Measurements from ENCODE around the gene ITGB3. TPM values are rescaled to one million over a fixed set of nuclear protein-coding genes. Genes with fewer than 3 reads are reported as not detected.

The ITGB3 gene
- total RNA-seq, 4 donors from 2014 or later = 7.9 to 26.3 (median 8.6) TPM

DNA sequence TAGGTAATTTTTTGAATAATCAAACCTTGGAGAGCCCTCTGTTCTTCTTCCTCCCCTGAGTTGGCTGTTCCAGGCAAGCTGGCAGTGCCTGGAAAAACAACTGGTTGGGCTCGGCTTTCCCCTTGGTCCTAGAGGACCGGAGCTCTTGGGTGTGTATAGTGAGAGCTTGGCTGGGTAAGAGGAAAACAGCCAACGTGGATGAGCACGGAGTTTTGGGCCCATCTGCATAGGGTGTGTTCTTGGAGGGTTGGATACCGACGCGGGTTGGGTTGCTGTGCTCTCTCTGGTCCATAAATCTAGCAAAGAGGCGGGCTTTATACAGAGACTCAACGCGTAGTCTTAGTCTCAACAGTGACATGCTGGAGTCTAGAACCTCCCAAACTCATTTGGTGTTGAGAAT, 23.2 kb downstream of the ITGB3 start:
- 52% methylated on average over 10 of the region's 10 CpGs; no CpG with 5 or more reads in 1 of the 2 donors for WGBS, 2 donors (ENCODE audit: low coverage in 1 of 2)
- H3K27me3 ChIP-seq = no peaks in the 10 kb centered on the region
- peak; percentile 58 for DNase-seq
- in situ Hi-C loops (cut with MboI; ENCODE audit: low pct_ligation_motif_present in 1 of 4, low pct_unique_long_range_greater_than_20kb in 1 of 4, low sequenced_read_pairs in 3 of 4) (no loop called here), intact Hi-C loops (cut with DNase I; ENCODE audit: low total_unique reads) (no loop called here)
- peaks cover 43 to 67% (median 51%) of the 10 kb centered on the region in 4 donors for H3K4me1 ChIP-seq
- peak overlapping the region; percentile 81 to 91 (median 86) for H3K27ac ChIP-seq
- no peaks in the 10 kb centered on the region for H3K36me3 ChIP-seq
- TF ChIP-seq POLR2AphosphoS5 (IDR thresholded peaks at IDR 0.05) = peak in 1 of 3 donors; percentile 11
- no peak for TF ChIP-seq POLR2A (IDR thresholded peaks at IDR 0.05)
- TF ChIP-seq EP300 (IDR thresholded peaks at IDR 0.05; ENCODE audit: low read depth) = no peak
- TF ChIP-seq, protein P1, sequence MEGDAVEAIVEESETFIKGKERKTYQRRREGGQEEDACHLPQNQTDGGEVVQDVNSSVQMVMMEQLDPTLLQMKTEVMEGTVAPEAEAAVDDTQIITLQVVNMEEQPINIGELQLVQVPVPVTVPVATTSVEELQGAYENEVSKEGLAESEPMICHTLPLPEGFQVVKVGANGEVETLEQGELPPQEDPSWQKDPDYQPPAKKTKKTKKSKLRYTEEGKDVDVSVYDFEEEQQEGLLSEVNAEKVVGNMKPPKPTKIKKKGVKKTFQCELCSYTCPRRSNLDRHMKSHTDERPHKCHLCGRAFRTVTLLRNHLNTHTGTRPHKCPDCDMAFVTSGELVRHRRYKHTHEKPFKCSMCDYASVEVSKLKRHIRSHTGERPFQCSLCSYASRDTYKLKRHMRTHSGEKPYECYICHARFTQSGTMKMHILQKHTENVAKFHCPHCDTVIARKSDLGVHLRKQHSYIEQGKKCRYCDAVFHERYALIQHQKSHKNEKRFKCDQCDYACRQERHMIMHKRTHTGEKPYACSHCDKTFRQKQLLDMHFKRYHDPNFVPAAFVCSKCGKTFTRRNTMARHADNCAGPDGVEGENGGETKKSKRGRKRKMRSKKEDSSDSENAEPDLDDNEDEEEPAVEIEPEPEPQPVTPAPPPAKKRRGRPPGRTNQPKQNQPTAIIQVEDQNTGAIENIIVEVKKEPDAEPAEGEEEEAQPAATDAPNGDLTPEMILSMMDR (IDR thresholded peaks at IDR 0.05) = no peak
- no peaks in the 10 kb centered on the region for H3K9me3 ChIP-seq
- H3K4me3 ChIP-seq = no peak overlapping the region

DNA sequence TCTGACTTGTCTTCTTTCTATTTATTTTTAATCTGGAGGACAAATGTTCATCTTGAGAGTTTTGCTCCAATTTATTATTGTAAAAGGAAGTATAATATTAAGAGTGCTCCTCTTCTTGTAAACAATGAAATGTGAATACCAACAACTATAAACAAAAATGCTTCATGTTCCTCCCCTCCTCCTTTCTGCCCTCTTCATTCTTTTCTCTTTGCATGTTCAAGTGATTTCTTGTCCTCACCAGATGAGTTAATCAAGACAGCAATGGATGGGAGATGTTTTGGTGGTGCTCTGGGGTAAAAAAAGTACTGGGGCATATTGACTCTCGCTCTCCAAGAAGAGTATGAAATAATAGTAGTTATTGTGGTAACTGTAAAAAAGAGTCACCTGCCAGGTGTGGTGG, 24.3 kb downstream of the ITGB3 start:
- H3K4me1 ChIP-seq = peaks cover 43 to 67% (median 51%) of the 10 kb centered on the region in 4 donors
- peak overlapping the region; percentile 81 to 91 (median 86) for H3K27ac ChIP-seq
- H3K9me3 ChIP-seq = no peaks in the 10 kb centered on the region
- H3K27me3 ChIP-seq = no peaks in the 10 kb centered on the region
- 86 to 100% methylated on average over 1 of the region's 1 CpG for WGBS, 2 donors (ENCODE audit: low coverage in 1 of 2)
- no peak overlapping the region for H3K4me3 ChIP-seq
- intact Hi-C loops (cut with DNase I; ENCODE audit: low total_unique reads) (no loop called here), in situ Hi-C loops (cut with MboI; ENCODE audit: low pct_ligation_motif_present in 1 of 4, low pct_unique_long_range_greater_than_20kb in 1 of 4, low sequenced_read_pairs in 3 of 4) (no loop called here)
- TF ChIP-seq EP300 (IDR thresholded peaks at IDR 0.05; ENCODE audit: low read depth) = no peak
- TF ChIP-seq POLR2AphosphoS5 (IDR thresholded peaks at IDR 0.05) = no peak
- TF ChIP-seq POLR2A (IDR thresholded peaks at IDR 0.05) = no peak
- TF ChIP-seq, protein P1 (IDR thresholded peaks at IDR 0.05) = no peak
- H3K36me3 ChIP-seq = no peaks in the 10 kb centered on the region
- no peak for DNase-seq

DNA sequence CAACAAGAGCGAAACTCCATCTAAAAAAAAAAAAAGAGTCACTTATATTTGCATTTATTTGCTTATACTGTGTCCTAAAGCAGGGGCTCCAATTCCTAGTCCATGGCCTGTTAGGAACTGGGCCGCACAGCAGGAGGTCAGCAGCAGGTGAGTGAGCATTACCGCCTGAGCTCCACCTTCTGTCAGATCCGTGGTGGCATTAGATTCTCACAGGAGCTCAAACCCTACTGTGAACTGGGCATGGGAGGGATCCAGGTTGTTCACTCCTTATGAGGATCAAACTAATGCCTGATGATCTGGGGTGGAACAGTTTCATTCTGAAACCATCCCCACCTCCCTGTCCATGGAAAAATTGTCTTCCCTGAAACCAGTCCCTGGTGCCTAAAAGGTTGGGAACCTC, 24.9 kb downstream of the ITGB3 start:
- no peak overlapping the region for H3K4me3 ChIP-seq
- TF ChIP-seq, protein P1 (IDR thresholded peaks at IDR 0.05) = no peak
- TF ChIP-seq POLR2A (IDR thresholded peaks at IDR 0.05) = no peak
- TF ChIP-seq POLR2AphosphoS5 (IDR thresholded peaks at IDR 0.05) = no peak
- TF ChIP-seq EP300 (IDR thresholded peaks at IDR 0.05; ENCODE audit: low read depth) = no peak
- in situ Hi-C loops (cut with MboI; ENCODE audit: low pct_ligation_motif_present in 1 of 4, low pct_unique_long_range_greater_than_20kb in 1 of 4, low sequenced_read_pairs in 3 of 4) = no loop called here
- H3K27ac ChIP-seq = peak overlapping the region; percentile 81 to 91 (median 86)
- peaks cover 43 to 67% (median 51%) of the 10 kb centered on the region in 4 donors for H3K4me1 ChIP-seq
- no peak for DNase-seq
- 82% methylated on average over 4 of the region's 4 CpGs; no CpG with 5 or more reads in 1 of the 2 donors for WGBS, 2 donors (ENCODE audit: low coverage in 1 of 2)
- no peaks in the 10 kb centered on the region for H3K36me3 ChIP-seq
- H3K9me3 ChIP-seq = no peaks in the 10 kb centered on the region
- intact Hi-C loops (cut with DNase I; ENCODE audit: low total_unique reads) = no loop called here
- H3K27me3 ChIP-seq = no peaks in the 10 kb centered on the region

DNA sequence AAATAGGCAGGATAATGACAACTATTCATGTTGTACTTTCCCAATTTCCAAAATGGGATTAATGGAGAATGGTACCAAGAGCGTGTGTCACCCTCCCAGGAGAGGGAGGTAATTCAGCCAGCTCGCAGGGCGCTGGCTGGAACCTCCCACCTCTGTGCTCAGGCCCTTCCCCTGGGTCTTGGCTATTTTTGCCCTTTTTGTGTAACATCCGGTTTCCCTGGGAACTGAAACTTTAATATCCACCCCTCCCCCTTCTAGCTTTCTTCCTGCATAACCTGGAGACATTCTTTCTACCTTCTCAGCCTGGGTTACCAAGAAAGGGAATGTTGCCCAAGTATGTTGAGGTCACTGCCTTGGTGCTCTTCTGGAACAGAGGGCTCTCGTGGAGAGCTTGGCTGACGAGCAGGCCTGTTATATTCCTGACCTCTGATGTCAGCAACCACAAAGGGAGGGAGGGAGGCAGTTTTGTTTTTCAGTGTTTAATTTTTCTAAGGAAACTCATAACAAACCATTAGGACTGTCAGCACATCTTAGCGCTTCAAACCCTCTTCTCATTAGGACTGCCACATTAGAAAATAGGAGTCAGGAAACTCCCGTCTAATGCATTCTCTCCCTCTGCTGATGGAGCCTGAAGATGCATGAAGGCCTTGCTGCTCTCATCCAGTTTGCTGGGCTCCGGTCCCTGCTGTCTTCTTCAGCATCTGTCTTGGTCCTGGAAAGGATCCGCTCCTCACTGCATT, 25.6 kb downstream of the ITGB3 start:
- DNase-seq = peak; percentile 56
- intact Hi-C loops (cut with DNase I; ENCODE audit: low total_unique reads) = no loop called here
- Histone ChIP-seq H3K4me1 (peaks cover 43 to 67% (median 51%) of the 10 kb centered on the region in 4 donors), H3K36me3 (no peaks in the 10 kb centered on the region), H3K4me3 (no peak overlapping the region), H3K9me3 (no peaks in the 10 kb centered on the region), H3K27me3 (no peaks in the 10 kb centered on the region), H3K27ac (peak overlapping the region; percentile 81 to 91 (median 86))
- in situ Hi-C loops (cut with MboI; ENCODE audit: low pct_ligation_motif_present in 1 of 4, low pct_unique_long_range_greater_than_20kb in 1 of 4, low sequenced_read_pairs in 3 of 4) = no loop called here
- TF ChIP-seq EP300 (IDR thresholded peaks at IDR 0.05; ENCODE audit: low read depth) (peak; percentile 87), POLR2AphosphoS5 (IDR thresholded peaks at IDR 0.05) (peak; percentile 28 to 62 (median 62))
- TF ChIP-seq, protein P1 (IDR thresholded peaks at IDR 0.05) = no peak
- WGBS, 2 donors (ENCODE audit: low coverage in 1 of 2) = 55 to 88% methylated on average over 4 to 10 of the region's 10 CpGs
